ENCODE data around the gene RFTN1.

The RFTN1 gene

GRCh38 chr3:16528581-16528993, 15.1 kb upstream of the RFTN1 start:
- DNase-seq: no peak

- no peak for DNase-seq
These were observed 14.6 kb upstream of the RFTN1 start for GRCh38 chr3:16528106-16528505.

GRCh38 chr3:16524196-16524595, 10.7 kb upstream of the RFTN1 start:
- no peak for DNase-seq

GRCh38 chr3:16523778-16524177, 10.3 kb upstream of the RFTN1 start:
- no peak for DNase-seq

- DNase-seq: no peak
These were observed 9.3 kb upstream of the RFTN1 start for GRCh38 chr3:16522834-16523233.

GRCh38 chr3:16520970-16521881, 7.7 kb upstream of the RFTN1 start:
- DNase-seq: peak in 1 of 2 experiments; percentile 46

- DNase-seq: no peak
These were observed 6.9 kb upstream of the RFTN1 start for GRCh38 chr3:16520241-16520969.

- DNase-seq: peak; percentile 37 to 55
These were observed 3.4 kb upstream of the RFTN1 start for GRCh38 chr3:16516695-16517481.

- no peak for DNase-seq
These were observed 2.5 kb upstream of the RFTN1 start for GRCh38 chr3:16515885-16516420.

- DNase-seq: no peak
These were observed 1.4 kb upstream of the RFTN1 start for GRCh38 chr3:16514755-16515353.

GRCh38 chr3:16514021-16514700, 662 bp upstream of the RFTN1 start:
- DNase-seq: no peak

- DNase-seq: no peak
These were observed 911 bp downstream of the RFTN1 start for GRCh38 chr3:16512435-16513140.

GRCh38 chr3:16511681-16512434, 1.6 kb downstream of the RFTN1 start:
- DNase-seq: peak in 1 of 2 experiments; percentile 64

- no peak for DNase-seq
These were observed 2.7 kb downstream of the RFTN1 start for GRCh38 chr3:16510620-16511319.

GRCh38 chr3:16509721-16510619, 3.5 kb downstream of the RFTN1 start:
- DNase-seq: no peak

GRCh38 chr3:16508591-16508995, 4.9 kb downstream of the RFTN1 start:
- DNase-seq: no peak

GRCh38 chr3:16508243-16508578, 5.3 kb downstream of the RFTN1 start:
- peak in 1 of 2 experiments; percentile 9 for DNase-seq

- no peak for DNase-seq
These were observed 5.8 kb downstream of the RFTN1 start for GRCh38 chr3:16507578-16508242.
